Neuron (in vitro differentiated cells): Measurements from ENCODE around the gene AKT3.
"Not testable (repeated sequence)": the region's sequence is repeated elsewhere in the genome, so short reads cannot be mapped to it uniquely, and the experiment has no call there.

Experiments
- H2AFZ ChIP-seq: one replicate; pipeline ENCODE4 v1.6.1; 2013; ENCODE audit warnings: low read depth, mild to moderate bottlenecking, inconsistent platforms, low read length, moderate library complexity
- H3K27me3 ChIP-seq: one replicate; pipeline ENCODE4 v1.6.1; 2013; ENCODE audit warnings: low read length; ENCODE audit not compliant: insufficient read depth
- H3K36me3 ChIP-seq: one replicate; pipeline ENCODE4 v1.6.1; 2013; ENCODE audit warnings: low read length; ENCODE audit not compliant: insufficient read depth
- H3K4me1 ChIP-seq: one replicate; pipeline ENCODE4 v1.6.1; 2013; ENCODE audit warnings: low read length; ENCODE audit not compliant: insufficient read depth
- H3K4me3 ChIP-seq: 2 replicates; pipeline ENCODE4 v1.5.1; 2013; ENCODE audit warnings: mild to moderate bottlenecking, low read length, moderate library complexity
- H3K9me3 ChIP-seq: one replicate; pipeline ENCODE4 v1.6.1; 2013; ENCODE audit warnings: low read length

The AKT3 gene

DNA sequence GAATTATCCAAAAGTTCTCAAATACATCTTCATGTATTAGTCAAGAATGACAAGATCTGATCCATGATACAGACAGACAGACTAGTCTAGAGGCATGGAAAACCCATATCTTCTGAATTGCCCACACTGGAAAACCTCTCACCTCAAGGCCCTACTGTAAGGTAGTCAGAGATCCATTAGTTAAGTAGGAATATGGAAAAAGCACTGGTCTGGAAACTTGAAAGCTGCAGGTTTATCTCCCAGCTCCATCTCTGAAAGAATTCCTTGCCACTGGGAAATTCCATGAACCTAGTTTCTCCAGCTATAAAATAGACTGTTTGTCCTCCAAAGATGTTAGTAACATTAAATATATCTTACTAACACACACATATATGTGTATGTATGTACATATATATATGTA is 169.2 kb downstream of the AKT3 start:
- H3K4me3 ChIP-seq: no peak overlapping the region
- peaks cover 3% of the 10 kb centered on the region for H3K36me3 ChIP-seq
- no peaks in the 10 kb centered on the region for H3K27me3 ChIP-seq
- H2AFZ ChIP-seq: no peak overlapping the region
- H3K4me1 ChIP-seq: no peaks in the 10 kb centered on the region
- H3K9me3 ChIP-seq: no peaks in the 10 kb centered on the region

DNA sequence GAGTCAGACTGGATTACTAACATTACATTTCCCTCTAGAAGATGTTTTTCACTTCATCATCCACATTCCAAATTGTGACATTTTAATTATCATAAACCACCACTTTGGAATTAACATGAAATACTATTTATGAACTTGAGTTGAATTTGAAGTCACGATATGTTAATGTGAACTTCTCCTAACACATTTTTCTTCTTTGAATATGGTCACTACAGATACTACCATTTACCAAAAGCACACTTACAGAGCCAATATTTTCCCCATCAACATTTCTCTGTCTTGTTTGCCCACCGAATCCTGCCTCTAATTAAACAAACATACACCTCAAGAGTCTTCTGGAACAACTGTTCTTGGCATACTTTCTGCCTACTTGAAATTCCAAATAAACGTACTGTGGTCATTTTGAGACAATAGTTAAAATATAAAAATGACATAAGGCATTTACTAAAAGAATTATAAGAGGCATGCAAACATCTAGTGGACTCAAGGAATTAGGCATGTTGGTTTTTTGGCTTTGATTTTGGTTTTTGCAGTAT is 177.4 kb downstream of the AKT3 start:
- no peaks in the 10 kb centered on the region for H3K27me3 ChIP-seq
- no peak overlapping the region for H3K4me3 ChIP-seq
- H3K9me3 ChIP-seq: no peaks in the 10 kb centered on the region
- H3K36me3 ChIP-seq: no peaks in the 10 kb centered on the region
- no peaks in the 10 kb centered on the region for H3K4me1 ChIP-seq
- H2AFZ ChIP-seq: no peak overlapping the region

- Histone ChIP-seq H3K9me3 (no peaks in the 10 kb centered on the region), H3K4me3 (no peak overlapping the region), H3K4me1 (no peaks in the 10 kb centered on the region), H3K36me3 (peaks cover 13% of the 10 kb centered on the region), H2AFZ (no peak overlapping the region), H3K27me3 (no peaks in the 10 kb centered on the region)
Measured at GRCh38 chr1:243667591-243667990, 182.5 kb downstream of the AKT3 start.

- H2AFZ ChIP-seq: no peak overlapping the region
- H3K9me3 ChIP-seq: no peaks in the 10 kb centered on the region
- H3K36me3 ChIP-seq: peaks cover 13% of the 10 kb centered on the region
- no peaks in the 10 kb centered on the region for H3K27me3 ChIP-seq
- H3K4me1 ChIP-seq: no peaks in the 10 kb centered on the region
- no peak overlapping the region for H3K4me3 ChIP-seq
Measured at GRCh38 chr1:243667133-243667532, 182.9 kb downstream of the AKT3 start.

DNA sequence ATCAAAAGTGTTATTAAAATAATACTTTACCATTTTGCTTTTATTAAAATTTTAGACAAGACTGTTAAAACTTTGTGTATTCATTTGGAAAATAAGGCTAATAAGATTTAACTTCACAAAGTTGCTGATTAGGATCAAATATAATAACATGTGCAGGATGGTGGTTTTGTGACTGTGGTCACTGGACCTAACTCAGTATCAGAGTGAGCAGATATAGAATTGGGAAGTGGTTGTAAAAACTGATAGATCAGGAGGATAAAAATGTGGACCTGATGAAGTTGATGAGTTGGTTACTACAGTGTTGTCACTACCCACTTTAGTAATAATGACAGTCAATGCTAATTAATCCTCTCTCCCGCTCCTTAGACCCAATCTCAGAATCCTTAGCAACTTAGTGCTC is 186.4 kb downstream of the AKT3 start:
- peaks cover 17% of the 10 kb centered on the region for H3K36me3 ChIP-seq
- H3K4me1 ChIP-seq: no peaks in the 10 kb centered on the region
- peaks cover 5% of the 10 kb centered on the region for H3K9me3 ChIP-seq
- no peaks in the 10 kb centered on the region for H3K27me3 ChIP-seq
- H3K4me3 ChIP-seq: no peak overlapping the region
- H2AFZ ChIP-seq: no peak overlapping the region

DNA sequence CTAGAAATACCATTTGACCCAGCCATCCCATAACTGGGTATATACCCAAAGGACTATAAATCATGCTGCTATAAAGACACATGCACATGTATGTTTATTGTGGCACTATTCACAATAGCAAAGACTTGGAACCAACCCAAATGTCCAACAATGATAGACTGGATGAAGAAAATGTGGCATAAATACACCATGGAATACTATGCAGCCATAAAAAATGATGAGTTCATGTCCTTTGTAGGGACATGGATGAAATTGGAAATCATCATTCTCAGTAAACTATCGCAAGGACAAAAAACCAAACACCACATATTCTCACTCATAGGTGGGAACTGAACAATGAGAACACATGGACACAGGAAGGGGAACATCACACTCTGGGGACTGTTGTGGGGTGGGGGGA is 187.9 kb downstream of the AKT3 start:
- not testable (repeated sequence) for H3K9me3 ChIP-seq, H3K4me3 ChIP-seq, H3K4me1 ChIP-seq, H3K27me3 ChIP-seq, H2AFZ ChIP-seq
- peaks cover 22% of the 10 kb centered on the region for H3K36me3 ChIP-seq

DNA sequence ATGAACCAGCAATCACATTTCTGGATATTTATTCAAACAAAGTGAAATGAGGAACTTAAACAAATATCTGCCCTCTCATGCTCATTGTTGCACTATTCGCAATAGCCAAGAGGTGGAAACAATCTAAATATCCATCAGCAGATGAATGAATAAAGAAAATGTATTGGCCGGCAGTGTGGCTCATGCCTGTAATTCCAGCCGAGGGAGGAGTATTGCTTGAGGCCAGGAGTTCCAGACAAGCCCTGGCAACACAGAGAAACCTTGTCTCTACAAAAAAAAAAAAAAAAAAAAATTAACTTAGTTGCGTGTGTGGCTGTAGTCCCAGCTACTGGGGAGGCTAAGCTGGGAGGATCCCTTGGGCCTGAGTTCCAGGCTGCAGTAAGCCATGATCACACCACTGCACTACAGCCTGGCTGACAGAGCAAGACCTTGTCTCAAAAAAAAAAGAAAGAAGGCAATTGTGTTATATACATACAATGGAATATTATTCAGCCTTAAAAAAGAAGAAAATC is 191.4 kb downstream of the AKT3 start:
- Histone ChIP-seq H2AFZ (no peak overlapping the region), H3K27me3 (no peaks in the 10 kb centered on the region), H3K4me1 (no peaks in the 10 kb centered on the region), H3K4me3 (no peak overlapping the region), H3K36me3 (peaks cover 23% of the 10 kb centered on the region), H3K9me3 (peaks cover 11% of the 10 kb centered on the region)

DNA sequence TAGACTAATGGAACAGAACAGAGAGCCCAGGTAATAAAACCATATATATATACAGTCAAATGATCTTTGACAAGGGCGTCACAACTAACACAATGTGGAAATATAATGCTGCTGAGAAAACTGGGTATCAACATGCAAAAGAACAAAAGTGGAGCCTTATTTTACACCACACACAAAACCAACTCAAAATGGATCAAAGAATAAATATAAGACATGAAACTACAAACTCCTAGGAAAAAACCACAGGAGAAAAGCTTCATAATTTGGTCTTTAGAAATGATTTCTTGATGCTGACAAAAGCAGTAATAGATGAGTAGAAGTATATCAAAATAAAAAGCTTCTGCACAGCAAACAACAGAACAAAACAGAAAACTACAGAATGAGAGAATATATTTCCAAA is 192.2 kb downstream of the AKT3 start:
- Histone ChIP-seq H3K4me1 (no peaks in the 10 kb centered on the region), H3K36me3 (peaks cover 15% of the 10 kb centered on the region), H3K9me3 (peaks cover 11% of the 10 kb centered on the region), H2AFZ (no peak overlapping the region), H3K4me3 (no peak overlapping the region), H3K27me3 (no peaks in the 10 kb centered on the region)

DNA sequence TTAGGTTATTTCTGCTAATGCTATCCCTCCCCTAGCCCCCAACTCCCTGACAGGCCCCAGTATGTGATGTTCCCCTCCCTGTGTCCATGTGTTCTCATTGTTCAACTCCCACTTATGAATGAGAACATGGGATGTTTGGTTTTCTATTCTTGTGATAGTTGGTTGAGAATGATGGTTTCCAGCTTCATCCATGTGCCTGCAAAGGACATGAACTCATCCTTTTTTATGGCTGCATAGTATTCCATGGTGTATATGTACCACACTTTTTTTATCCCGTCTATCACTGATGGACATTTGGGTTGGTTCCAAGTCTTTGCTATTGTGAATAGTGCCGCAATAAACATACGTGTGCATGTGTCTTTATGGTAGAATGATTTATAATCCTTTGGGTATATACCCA is 200.5 kb downstream of the AKT3 start:
- not testable (repeated sequence) for H2AFZ ChIP-seq, H3K27me3 ChIP-seq, H3K4me1 ChIP-seq, H3K9me3 ChIP-seq, H3K4me3 ChIP-seq
- peaks cover 15% of the 10 kb centered on the region for H3K36me3 ChIP-seq

GRCh38 chr1:243646841-243647240 is 203.2 kb downstream of the AKT3 start:
- no peak overlapping the region for H2AFZ ChIP-seq
- peaks cover 17% of the 10 kb centered on the region for H3K36me3 ChIP-seq
- no peaks in the 10 kb centered on the region for H3K27me3 ChIP-seq
- peaks cover 4% of the 10 kb centered on the region for H3K4me1 ChIP-seq
- no peak overlapping the region for H3K4me3 ChIP-seq
- no peaks in the 10 kb centered on the region for H3K9me3 ChIP-seq

DNA sequence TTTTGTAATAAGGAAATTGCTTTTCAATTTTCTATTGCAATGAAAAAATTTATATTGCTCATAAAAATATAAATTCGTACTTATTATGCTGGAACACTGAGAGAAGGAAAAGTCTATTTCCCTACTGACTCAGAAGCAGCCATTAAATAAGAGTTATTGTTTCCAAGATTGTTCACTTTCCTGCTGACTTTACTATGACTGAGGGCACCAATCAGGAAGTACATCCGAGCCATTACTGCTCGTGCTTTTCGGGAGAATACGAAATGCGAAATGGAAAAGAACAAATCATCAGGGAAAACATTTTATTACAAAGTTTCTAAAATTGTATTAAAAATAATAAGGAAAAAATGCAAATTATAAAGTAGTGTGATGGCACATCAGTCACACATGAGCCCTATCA is 204.8 kb downstream of the AKT3 start:
- H3K4me1 ChIP-seq: peaks cover 4% of the 10 kb centered on the region
- no peaks in the 10 kb centered on the region for H3K27me3 ChIP-seq
- no peak overlapping the region for H3K4me3 ChIP-seq
- H3K9me3 ChIP-seq: peaks cover 2% of the 10 kb centered on the region
- H3K36me3 ChIP-seq: peaks cover 17% of the 10 kb centered on the region
- H2AFZ ChIP-seq: no peak overlapping the region

DNA sequence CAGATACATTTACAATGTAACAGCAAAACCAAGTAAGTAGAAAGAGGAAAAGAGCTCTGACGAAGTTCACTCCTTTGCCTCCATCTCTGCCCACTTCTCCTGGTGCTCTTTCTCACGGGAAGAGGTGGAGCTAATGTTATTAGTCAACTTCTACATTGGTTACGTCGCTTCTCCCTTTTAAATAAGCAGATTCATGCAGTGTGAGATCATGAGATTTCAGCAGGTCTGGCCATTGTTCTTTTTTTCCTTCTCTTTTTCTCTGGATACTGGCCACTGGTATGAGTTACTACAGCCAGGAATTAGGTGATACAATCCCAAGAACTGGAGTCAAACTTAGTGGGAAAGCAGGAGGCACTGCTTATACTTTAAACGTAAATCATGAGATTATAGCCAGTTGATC is 207.1 kb downstream of the AKT3 start:
- H3K9me3 ChIP-seq: peaks cover 5% of the 10 kb centered on the region
- peaks cover 4% of the 10 kb centered on the region for H3K4me1 ChIP-seq
- no peaks in the 10 kb centered on the region for H3K27me3 ChIP-seq
- H3K36me3 ChIP-seq: peaks cover 17% of the 10 kb centered on the region
- no peak overlapping the region for H2AFZ ChIP-seq
- no peak overlapping the region for H3K4me3 ChIP-seq

GRCh38 chr1:243639027-243639658 is 210.9 kb downstream of the AKT3 start:
- Histone ChIP-seq H3K27me3 (no peaks in the 10 kb centered on the region), H2AFZ (no peak overlapping the region), H3K36me3 (peaks cover 3% of the 10 kb centered on the region), H3K4me1 (peaks cover 4% of the 10 kb centered on the region), H3K9me3 (peaks cover 6% of the 10 kb centered on the region), H3K4me3 (no peak overlapping the region)

DNA sequence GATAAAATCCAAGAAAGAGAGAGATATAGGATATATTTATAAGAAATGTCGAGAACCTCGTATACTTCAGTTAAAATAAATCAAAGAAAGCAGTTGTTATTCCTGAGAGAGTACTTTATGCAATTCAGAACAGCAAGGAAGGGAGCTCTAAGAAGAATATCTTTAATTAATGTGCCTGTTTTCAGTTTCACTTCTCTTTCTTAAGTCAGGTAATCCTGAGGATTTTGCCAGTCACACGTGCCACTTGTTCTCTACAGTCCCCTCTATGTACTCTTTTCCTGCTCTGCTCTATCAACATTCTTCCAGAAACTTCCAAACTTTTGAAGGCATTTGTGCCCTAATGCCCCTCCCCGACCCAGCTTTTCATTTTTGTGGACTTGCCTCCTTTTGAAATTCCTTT is 211.9 kb downstream of the AKT3 start:
- Histone ChIP-seq H3K9me3 (peaks cover 6% of the 10 kb centered on the region), H3K4me1 (peaks cover under 1% of the 10 kb centered on the region), H3K4me3 (no peak overlapping the region), H2AFZ (no peak overlapping the region), H3K27me3 (no peaks in the 10 kb centered on the region), H3K36me3 (peaks cover 4% of the 10 kb centered on the region)
